NCI-H446 (cell line): ENCODE measurements around the gene ADH1A.
"Not testable (repeated sequence)": the region's sequence is repeated elsewhere in the genome, so short reads cannot be mapped to it uniquely, and the experiment has no call there.

Source experiments
- DNase-seq, 2 experiments: peaks; one replicate each; lab custom pipeline; 2025; lab: John Stamatoyannopoulos, UW

The ADH1A gene

GRCh38 chr4:99281261-99281660 lies 9.5 kb downstream of the ADH1A start:
- DNase-seq = no peak

- no peak for DNase-seq
Measured at GRCh38 chr4:99276417-99276816, 14.4 kb downstream of the ADH1A start.

- DNase-seq = no peak
Measured at GRCh38 chr4:99275885-99276284, 14.9 kb downstream of the ADH1A start.

- no peak for DNase-seq
Measured at GRCh38 chr4:99275050-99275449, 15.7 kb downstream of the ADH1A start.

- DNase-seq = no peak
Measured at GRCh38 chr4:99273704-99274103, 17.1 kb downstream of the ADH1A start.

GRCh38 chr4:99264927-99265326 lies 25.9 kb downstream of the ADH1A start:
- DNase-seq = no peak

GRCh38 chr4:99252746-99253145 lies 38.0 kb downstream of the ADH1A start:
- no peak for DNase-seq

GRCh38 chr4:99248714-99249113 lies 42.1 kb downstream of the ADH1A start:
- no peak for DNase-seq

GRCh38 chr4:99235955-99236354 lies 54.8 kb downstream of the ADH1A start:
- DNase-seq = no peak

- DNase-seq = no peak
Measured at GRCh38 chr4:99234331-99235010, 56.3 kb downstream of the ADH1A start.

GRCh38 chr4:99233397-99233796 lies 57.4 kb downstream of the ADH1A start:
- not testable (repeated sequence) for DNase-seq

GRCh38 chr4:99228706-99229105 lies 62.1 kb downstream of the ADH1A start:
- DNase-seq = not testable (repeated sequence)

- DNase-seq = not testable (repeated sequence)
Measured at GRCh38 chr4:99227646-99228045, 63.1 kb downstream of the ADH1A start.
